ENCODE measurements around the gene OR8D4.

OR8D4 gene

DNA sequence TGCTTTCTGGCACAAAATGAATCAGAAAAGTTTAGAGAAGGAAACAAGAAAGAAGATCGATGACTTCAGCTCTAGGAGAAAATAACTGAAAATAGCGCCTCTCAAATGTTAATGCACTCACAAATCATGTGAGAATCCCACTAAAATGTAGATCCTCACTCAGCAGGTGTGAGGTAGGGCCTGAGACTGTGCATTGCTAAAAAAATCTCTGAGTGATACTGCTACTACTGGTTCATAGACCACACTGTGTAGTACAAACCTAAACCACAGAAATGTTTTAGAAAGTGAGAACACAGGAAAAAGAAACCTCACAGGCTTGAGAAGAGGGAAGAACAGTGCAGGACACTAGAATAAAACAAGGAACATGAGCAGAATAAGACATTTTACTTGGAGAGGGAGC lies 2.0 kb downstream of the OR8D4 start:
- no peak overlapping the region for H3K4me3 ChIP-seq (ENCODE audit: low read length in 2 of 2)
- H3K36me3 ChIP-seq (ENCODE audit: control insufficient read depth in 2 of 2, insufficient read depth in 2 of 2, low read length in 2 of 2) = no peaks in the 10 kb centered on the region
- H3K9ac ChIP-seq (ENCODE audit: low read length in 2 of 2) = no peak overlapping the region
- H3K27ac ChIP-seq (ENCODE audit: low read length) = no peak overlapping the region
- no peaks in the 10 kb centered on the region for H3K27me3 ChIP-seq (ENCODE audit: control insufficient read depth in 1 of 2, insufficient read depth in 2 of 2, low read length in 2 of 2)
- H3K4me1 ChIP-seq (ENCODE audit: control insufficient read depth, insufficient read depth, low read length) = no peaks in the 10 kb centered on the region
- H3K9me3 ChIP-seq (ENCODE audit: control insufficient read depth in 2 of 2, low read length in 2 of 2) = no peaks in the 10 kb centered on the region

DNA sequence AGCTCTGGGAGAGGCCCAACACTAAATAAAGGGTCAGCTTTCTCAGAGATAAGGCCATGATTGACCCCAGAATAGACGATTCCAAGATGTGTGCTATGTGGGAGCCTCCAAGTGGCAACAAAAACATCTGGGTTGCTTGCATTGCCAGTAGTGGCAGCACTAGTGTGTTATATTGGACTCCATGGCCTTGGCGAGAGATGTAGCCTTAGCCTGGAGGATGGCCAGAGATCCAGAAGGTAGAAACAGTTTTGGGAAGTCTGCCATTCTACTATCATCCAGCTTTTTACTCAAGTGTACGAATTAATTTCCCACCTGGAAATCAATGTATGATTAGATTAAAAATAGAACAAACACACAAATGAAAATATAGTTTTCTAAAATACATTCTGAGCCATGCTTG lies 3.0 kb downstream of the OR8D4 start:
- Histone ChIP-seq H3K9me3 (ENCODE audit: control insufficient read depth in 2 of 2, low read length in 2 of 2) (no peaks in the 10 kb centered on the region), H3K4me3 (ENCODE audit: low read length in 2 of 2) (no peak overlapping the region), H3K9ac (ENCODE audit: low read length in 2 of 2) (no peak overlapping the region), H3K27me3 (ENCODE audit: control insufficient read depth in 1 of 2, insufficient read depth in 2 of 2, low read length in 2 of 2) (no peaks in the 10 kb centered on the region), H3K4me1 (ENCODE audit: control insufficient read depth, insufficient read depth, low read length) (no peaks in the 10 kb centered on the region), H3K36me3 (ENCODE audit: control insufficient read depth in 2 of 2, insufficient read depth in 2 of 2, low read length in 2 of 2) (no peaks in the 10 kb centered on the region), H3K27ac (ENCODE audit: low read length) (no peak overlapping the region)

DNA sequence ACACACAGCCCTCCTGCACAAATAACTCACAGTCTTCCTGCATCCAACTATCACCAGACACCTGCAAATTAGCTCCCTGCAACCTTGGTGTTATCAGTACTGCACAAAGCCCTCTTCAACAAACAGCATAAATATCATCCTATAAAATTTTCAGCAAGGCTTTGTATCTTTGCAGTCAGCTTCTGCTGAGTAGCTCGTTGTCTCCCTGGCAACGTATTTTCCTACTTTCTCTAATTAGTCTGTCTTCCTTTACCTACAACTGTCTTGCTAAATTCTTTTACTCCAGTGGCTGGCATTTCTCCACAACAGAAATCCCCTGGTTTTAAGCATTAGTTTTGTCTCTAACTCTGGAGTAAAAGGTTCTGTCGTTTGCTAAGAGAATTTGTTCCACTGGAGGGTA lies 3.9 kb downstream of the OR8D4 start:
- H3K9ac ChIP-seq (ENCODE audit: low read length in 2 of 2) = no peak overlapping the region
- H3K27me3 ChIP-seq (ENCODE audit: control insufficient read depth in 1 of 2, insufficient read depth in 2 of 2, low read length in 2 of 2) = no peaks in the 10 kb centered on the region
- no peak overlapping the region for H3K4me3 ChIP-seq (ENCODE audit: low read length in 2 of 2)
- no peak overlapping the region for H3K27ac ChIP-seq (ENCODE audit: low read length)
- no peaks in the 10 kb centered on the region for H3K36me3 ChIP-seq (ENCODE audit: control insufficient read depth in 2 of 2, insufficient read depth in 2 of 2, low read length in 2 of 2)
- H3K9me3 ChIP-seq (ENCODE audit: control insufficient read depth in 2 of 2, low read length in 2 of 2) = no peaks in the 10 kb centered on the region
- no peaks in the 10 kb centered on the region for H3K4me1 ChIP-seq (ENCODE audit: control insufficient read depth, insufficient read depth, low read length)

DNA sequence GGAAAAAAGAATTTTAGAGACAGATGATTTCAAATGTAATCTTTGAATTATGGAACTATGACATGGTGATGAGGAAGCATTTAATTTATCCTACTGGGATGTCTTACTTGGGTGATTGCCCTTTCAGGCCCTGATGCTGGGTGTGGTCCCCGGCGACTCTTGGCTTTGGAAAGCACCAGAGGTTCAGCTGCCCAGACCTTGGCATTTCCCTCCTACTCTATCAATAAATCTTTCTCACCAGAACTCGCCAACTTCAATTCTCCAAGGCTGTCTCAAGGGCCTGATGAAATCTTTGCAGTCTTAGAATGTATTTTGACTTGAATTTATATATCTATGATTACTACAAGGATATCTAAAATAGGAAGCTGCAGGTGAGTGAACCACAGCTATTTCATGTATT lies 19.0 kb downstream of the OR8D4 start:
- Histone ChIP-seq H3K4me3 (ENCODE audit: low read length in 2 of 2) (no peak overlapping the region), H3K36me3 (ENCODE audit: control insufficient read depth in 2 of 2, insufficient read depth in 2 of 2, low read length in 2 of 2) (no peaks in the 10 kb centered on the region), H3K27ac (ENCODE audit: low read length) (no peak overlapping the region)

DNA sequence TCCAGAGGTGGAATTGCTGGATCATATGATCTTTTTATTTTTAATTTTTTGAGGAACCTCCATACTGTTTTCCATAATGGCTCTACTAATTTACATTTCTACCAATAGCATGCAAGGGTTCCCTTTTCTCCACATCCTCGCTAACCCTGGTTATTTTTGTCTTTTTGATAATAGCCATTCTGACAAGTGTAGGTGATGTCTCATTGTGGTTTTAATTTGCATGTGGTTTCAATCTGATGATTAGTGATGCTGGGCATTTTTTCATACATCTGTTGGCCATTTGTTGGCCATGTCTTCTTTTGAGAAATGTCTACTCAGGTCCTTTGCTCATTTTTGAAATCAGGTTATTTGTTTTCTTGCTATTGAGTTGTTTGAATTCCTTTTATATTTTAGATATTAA lies 22.1 kb downstream of the OR8D4 start:
- no peak overlapping the region for H3K9ac ChIP-seq (ENCODE audit: low read length in 2 of 2)
- H3K36me3 ChIP-seq (ENCODE audit: control insufficient read depth in 2 of 2, insufficient read depth in 2 of 2, low read length in 2 of 2) = no peaks in the 10 kb centered on the region
- no peaks in the 10 kb centered on the region for H3K27me3 ChIP-seq (ENCODE audit: control insufficient read depth in 1 of 2, insufficient read depth in 2 of 2, low read length in 2 of 2)
- H3K4me3 ChIP-seq (ENCODE audit: low read length in 2 of 2) = no peak overlapping the region
- H3K9me3 ChIP-seq (ENCODE audit: control insufficient read depth in 2 of 2, low read length in 2 of 2) = no peaks in the 10 kb centered on the region
- no peaks in the 10 kb centered on the region for H3K4me1 ChIP-seq (ENCODE audit: control insufficient read depth, insufficient read depth, low read length)
- no peak overlapping the region for H3K27ac ChIP-seq (ENCODE audit: low read length)

More for the DNA sequence above, 19.0 kb downstream of the OR8D4 start:
- H3K4me1 ChIP-seq (ENCODE audit: control insufficient read depth, insufficient read depth, low read length) = no peaks in the 10 kb centered on the region
- no peaks in the 10 kb centered on the region for H3K27me3 ChIP-seq (ENCODE audit: control insufficient read depth in 1 of 2, insufficient read depth in 2 of 2, low read length in 2 of 2)
- H3K9ac ChIP-seq (ENCODE audit: low read length in 2 of 2) = no peak overlapping the region
- no peaks in the 10 kb centered on the region for H3K9me3 ChIP-seq (ENCODE audit: control insufficient read depth in 2 of 2, low read length in 2 of 2)

DNA sequence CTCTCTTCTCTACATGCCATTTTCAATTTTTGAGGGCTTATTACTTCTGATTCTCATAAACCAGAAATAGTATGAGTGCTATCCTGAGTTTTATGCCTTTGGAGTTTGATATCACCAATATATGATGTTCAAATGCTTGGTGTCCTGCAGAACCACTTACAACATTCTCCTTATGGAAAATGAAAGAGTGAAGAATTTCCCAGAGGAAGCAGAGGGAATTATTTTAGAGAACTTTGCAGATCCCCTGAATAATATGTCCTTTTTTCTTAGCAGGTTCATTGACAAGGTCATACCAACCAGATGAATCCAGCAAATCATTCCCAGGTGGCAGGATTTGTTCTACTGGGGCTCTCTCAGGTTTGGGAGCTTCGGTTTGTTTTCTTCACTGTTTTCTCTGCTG lies 37.4 kb downstream of the OR8D4 start, which contains the start of gene OR4D5:
TSS of gene OR4D5 (plus strand) at position 301 of the 400 bp plus-strand sequence. CDS start at position 301, 0 bp downstream.
- no peaks in the 10 kb centered on the region for H3K4me1 ChIP-seq (ENCODE audit: control insufficient read depth, insufficient read depth, low read length)
- no peak within 1 kb of the TSS for H3K9ac ChIP-seq (ENCODE audit: low read length in 2 of 2)
- H3K27ac ChIP-seq (ENCODE audit: low read length) = no peak within 1 kb of the TSS
- H3K4me3 ChIP-seq (ENCODE audit: low read length in 2 of 2) = no peak within 1 kb of the TSS
- H3K9me3 ChIP-seq (ENCODE audit: control insufficient read depth in 2 of 2, low read length in 2 of 2) = no peaks in the 10 kb centered on the region
- no peaks in the 10 kb centered on the region for H3K36me3 ChIP-seq (ENCODE audit: control insufficient read depth in 2 of 2, insufficient read depth in 2 of 2, low read length in 2 of 2)
- H3K27me3 ChIP-seq (ENCODE audit: control insufficient read depth in 1 of 2, insufficient read depth in 2 of 2, low read length in 2 of 2) = no peaks in the 10 kb centered on the region

DNA sequence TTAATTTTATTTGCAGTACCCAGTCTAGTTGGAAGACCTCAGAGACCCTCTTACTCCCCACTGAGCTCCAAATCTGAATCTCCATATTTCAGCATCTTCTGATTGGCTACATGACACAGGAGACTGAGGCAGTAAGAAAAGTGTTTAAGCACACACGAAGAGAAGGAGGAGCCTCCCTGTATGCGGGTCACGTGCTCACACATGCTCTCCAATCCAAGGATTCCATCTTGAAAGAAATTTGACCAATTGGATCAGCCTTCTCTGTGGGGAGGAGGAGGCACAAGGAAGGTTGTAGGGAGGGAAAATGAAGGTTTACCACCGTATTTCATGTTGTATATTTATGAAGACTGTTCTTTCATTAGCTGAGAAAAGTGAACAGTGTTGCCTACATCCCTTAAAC lies 40.4 kb downstream of the OR8D4 start:
- H3K36me3 ChIP-seq (ENCODE audit: control insufficient read depth in 2 of 2, insufficient read depth in 2 of 2, low read length in 2 of 2) = no peaks in the 10 kb centered on the region
- no peaks in the 10 kb centered on the region for H3K9me3 ChIP-seq (ENCODE audit: control insufficient read depth in 2 of 2, low read length in 2 of 2)
- H3K4me3 ChIP-seq (ENCODE audit: low read length in 2 of 2) = no peak overlapping the region
- no peaks in the 10 kb centered on the region for H3K27me3 ChIP-seq (ENCODE audit: control insufficient read depth in 1 of 2, insufficient read depth in 2 of 2, low read length in 2 of 2)
- H3K9ac ChIP-seq (ENCODE audit: low read length in 2 of 2) = no peak overlapping the region
- no peaks in the 10 kb centered on the region for H3K4me1 ChIP-seq (ENCODE audit: control insufficient read depth, insufficient read depth, low read length)
- no peak overlapping the region for H3K27ac ChIP-seq (ENCODE audit: low read length)

DNA sequence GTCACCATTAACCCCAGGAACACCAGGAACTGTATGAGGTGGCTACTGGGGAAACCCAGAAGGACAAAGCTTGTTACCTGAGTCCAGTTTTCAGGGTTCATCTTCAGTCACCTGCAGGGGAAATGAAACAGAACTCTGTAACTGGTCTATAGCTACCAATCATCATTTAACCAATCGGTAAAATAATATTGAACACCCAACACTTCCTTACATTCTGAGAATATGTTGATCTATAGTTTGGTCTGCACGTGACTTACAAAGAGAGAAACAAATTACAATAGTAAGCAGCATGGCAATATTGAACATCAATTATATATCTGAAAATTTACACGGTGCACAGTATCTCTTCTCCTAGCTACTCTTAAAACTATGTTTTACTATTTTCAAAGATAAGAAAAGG lies 41.8 kb downstream of the OR8D4 start, which contains the start of gene OR6T1:
TSS of gene OR6T1 (minus strand) at position 101 of the 400 bp plus-strand sequence. CDS start at position 101, 0 bp downstream.
- H3K4me1 ChIP-seq (ENCODE audit: control insufficient read depth, insufficient read depth, low read length) = no peaks in the 10 kb centered on the region
- no peaks in the 10 kb centered on the region for H3K36me3 ChIP-seq (ENCODE audit: control insufficient read depth in 2 of 2, insufficient read depth in 2 of 2, low read length in 2 of 2)
- H3K27me3 ChIP-seq (ENCODE audit: control insufficient read depth in 1 of 2, insufficient read depth in 2 of 2, low read length in 2 of 2) = no peaks in the 10 kb centered on the region
- H3K27ac ChIP-seq (ENCODE audit: low read length) = no peak within 1 kb of the TSS
- no peak within 1 kb of the TSS for H3K4me3 ChIP-seq (ENCODE audit: low read length in 2 of 2)
- H3K9me3 ChIP-seq (ENCODE audit: control insufficient read depth in 2 of 2, low read length in 2 of 2) = no peaks in the 10 kb centered on the region
- H3K9ac ChIP-seq (ENCODE audit: low read length in 2 of 2) = no peak within 1 kb of the TSS

DNA sequence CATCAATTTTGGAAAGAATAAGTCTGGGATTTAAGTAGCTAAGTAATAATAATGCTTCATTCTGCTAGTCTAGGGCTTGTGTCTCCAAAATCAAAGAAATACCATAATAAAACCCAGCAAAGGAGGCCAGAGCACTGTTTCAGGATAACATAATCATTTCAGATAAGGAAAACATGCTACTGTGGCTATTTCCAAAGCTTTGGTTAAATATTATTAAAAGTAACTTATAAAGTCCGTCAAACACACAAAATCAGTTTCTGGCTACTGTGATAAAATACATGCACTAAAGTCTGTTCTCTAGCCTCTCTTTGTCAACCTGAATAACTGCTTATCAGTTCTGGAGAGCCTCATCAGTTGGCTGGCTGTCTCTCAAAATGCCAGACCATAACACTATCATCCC lies 43.2 kb downstream of the OR8D4 start:
- Histone ChIP-seq H3K27ac (ENCODE audit: low read length) (no peak overlapping the region), H3K9ac (ENCODE audit: low read length in 2 of 2) (no peak overlapping the region), H3K36me3 (ENCODE audit: control insufficient read depth in 2 of 2, insufficient read depth in 2 of 2, low read length in 2 of 2) (no peaks in the 10 kb centered on the region), H3K4me3 (ENCODE audit: low read length in 2 of 2) (no peak overlapping the region), H3K9me3 (ENCODE audit: control insufficient read depth in 2 of 2, low read length in 2 of 2) (no peaks in the 10 kb centered on the region), H3K4me1 (ENCODE audit: control insufficient read depth, insufficient read depth, low read length) (no peaks in the 10 kb centered on the region), H3K27me3 (ENCODE audit: control insufficient read depth in 1 of 2, insufficient read depth in 2 of 2, low read length in 2 of 2) (no peaks in the 10 kb centered on the region)

DNA sequence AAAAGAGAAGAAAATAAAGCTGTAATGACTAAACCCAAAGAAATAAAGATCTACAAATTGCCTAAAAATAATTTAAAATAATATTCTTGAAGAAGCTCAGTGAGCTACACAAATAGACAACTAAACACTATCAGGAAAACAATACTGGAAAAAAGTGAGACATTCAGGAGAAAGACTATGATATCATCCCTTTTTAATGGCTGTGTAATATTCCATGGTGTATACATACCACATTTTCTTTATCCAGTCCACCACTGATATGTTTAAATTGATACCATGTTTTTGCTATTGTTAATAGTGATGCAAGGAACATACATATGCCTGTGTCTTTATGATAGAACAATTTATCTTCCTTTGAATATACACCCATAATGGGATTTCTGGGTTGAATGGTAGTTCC lies 54.8 kb downstream of the OR8D4 start:
- peaks cover 0 to 3% of the 10 kb centered on the region in 2 donors for H3K9me3 ChIP-seq (ENCODE audit: control insufficient read depth in 2 of 2, low read length in 2 of 2)
- no peak overlapping the region for H3K9ac ChIP-seq (ENCODE audit: low read length in 2 of 2)
- H3K36me3 ChIP-seq (ENCODE audit: control insufficient read depth in 2 of 2, insufficient read depth in 2 of 2, low read length in 2 of 2) = no peaks in the 10 kb centered on the region
- no peak overlapping the region for H3K27ac ChIP-seq (ENCODE audit: low read length)
- no peaks in the 10 kb centered on the region for H3K27me3 ChIP-seq (ENCODE audit: control insufficient read depth in 1 of 2, insufficient read depth in 2 of 2, low read length in 2 of 2)
- no peaks in the 10 kb centered on the region for H3K4me1 ChIP-seq (ENCODE audit: control insufficient read depth, insufficient read depth, low read length)
- H3K4me3 ChIP-seq (ENCODE audit: low read length in 2 of 2) = no peak overlapping the region

Data from stomach smooth muscle (tissue), 2 donors.